ENCODE measurements around the gene SH3RF3.

- no peak for TF ChIP-seq CTCF (IDR thresholded peaks at IDR 0.05; ENCODE audit: low read depth, low read length)
- TF ChIP-seq POLR2A (IDR thresholded peaks at IDR 0.05; ENCODE audit: extremely low read depth, insufficient read length): no peak
- TF ChIP-seq MAX (IDR thresholded peaks at IDR 0.05; ENCODE audit: low read depth, low read length): no peak
- TF ChIP-seq MYC (IDR thresholded peaks at IDR 0.05; ENCODE audit: low read depth, low read length): no peak
Observed at GRCh38 chr2:109289504-109290222, 160.7 kb downstream of the SH3RF3 start.

Measured in NB4 (cell line).